Trophoblast cell (in vitro differentiated cells and primary cell): Measurements from ENCODE around the gene NLRP5.

Source experiments
- DNase-seq, 2 donors: peaks; one replicate each; pipeline ENCODE4 v3.0.0-alpha.2; 2016
- H2AFZ ChIP-seq: 2 replicates; pipeline ENCODE4 v1.6.1; 2013; ENCODE audit warnings: low read length, moderate library complexity, mild to moderate bottlenecking; ENCODE audit not compliant: insufficient read depth, poor library complexity
- H2AK5ac ChIP-seq: 2 replicates; pipeline ENCODE4 v1.6.1; 2013; ENCODE audit warnings: mild to moderate bottlenecking, low read length
- H2BK120ac ChIP-seq: 2 replicates; pipeline ENCODE4 v1.6.1; 2013; ENCODE audit warnings: low read length, mild to moderate bottlenecking, moderate library complexity; ENCODE audit not compliant: insufficient read depth, poor library complexity
- H2BK12ac ChIP-seq: 2 replicates; pipeline ENCODE4 v1.6.1; 2013; ENCODE audit warnings: mild to moderate bottlenecking, low read length, moderate library complexity
- H2BK5ac ChIP-seq: 2 replicates; pipeline ENCODE4 v1.6.1; 2013; ENCODE audit warnings: low read length, low read depth, moderate library complexity, mild to moderate bottlenecking; ENCODE audit not compliant: poor library complexity
- H3K14ac ChIP-seq: 2 replicates; pipeline ENCODE4 v1.6.1; 2013; ENCODE audit warnings: mild to moderate bottlenecking, low read length
- H3K18ac ChIP-seq: 2 replicates; pipeline ENCODE4 v1.6.1; 2013; ENCODE audit warnings: mild to moderate bottlenecking, low read length
- H3K23ac ChIP-seq: 2 replicates; pipeline ENCODE4 v1.6.1; 2013; ENCODE audit warnings: low read length
- H3K27ac ChIP-seq: 2 replicates; pipeline ENCODE4 v1.5.1; 2013; ENCODE audit warnings: low read depth, mild to moderate bottlenecking, inconsistent platforms, low read length, moderate library complexity
- H3K27me3 ChIP-seq: 2 replicates; pipeline ENCODE4 v1.6.1; 2013; ENCODE audit warnings: inconsistent platforms, mild to moderate bottlenecking, low read length, moderate library complexity; ENCODE audit not compliant: insufficient read depth
- H3K36me3 ChIP-seq, 2 experiments: 1 replicate in 1 of 2; 2 replicates in 1 of 2; pipeline ENCODE4 v1.6.1; 2013; ENCODE audit warnings: low read length in 2 of 2, mild to moderate bottlenecking in 2 of 2, moderate library complexity in 1 of 2; ENCODE audit not compliant: insufficient read depth in 2 of 2, control insufficient read depth in 1 of 2
- H3K4ac ChIP-seq: 2 replicates; pipeline ENCODE4 v1.6.1; 2013; ENCODE audit warnings: low read depth, mild to moderate bottlenecking, low read length, moderate library complexity
- H3K4me1 ChIP-seq, 2 experiments: 1 replicate in 1 of 2; 2 replicates in 1 of 2; pipeline ENCODE4 v1.6.1; 2013; ENCODE audit warnings: low read length in 2 of 2, mild to moderate bottlenecking in 2 of 2, moderate library complexity in 1 of 2; ENCODE audit not compliant: insufficient read depth in 2 of 2, control insufficient read depth in 1 of 2
- H3K4me2 ChIP-seq: 2 replicates; pipeline ENCODE4 v1.6.1; 2013; ENCODE audit warnings: inconsistent platforms, mild to moderate bottlenecking, low read length, moderate library complexity
- H3K4me3 ChIP-seq: 2 replicates; pipeline ENCODE4 v1.5.1; 2013; ENCODE audit warnings: mild to moderate bottlenecking, low read depth, low read length, inconsistent platforms
- H3K79me1 ChIP-seq: one replicate; pipeline ENCODE4 v1.6.1; 2013; ENCODE audit warnings: low read length
- H3K79me2 ChIP-seq: 2 replicates; pipeline ENCODE4 v1.6.1; 2013; ENCODE audit warnings: low read length, mild to moderate bottlenecking; ENCODE audit not compliant: control insufficient read depth, insufficient read depth, poor library complexity
- H3K9ac ChIP-seq: 2 replicates; pipeline ENCODE4 v1.6.1; 2013; ENCODE audit warnings: mild to moderate bottlenecking, low read length
- H3K9me3 ChIP-seq: 2 replicates; pipeline ENCODE4 v1.6.1; 2013; ENCODE audit warnings: low read depth, mild to moderate bottlenecking, control low read depth, inconsistent platforms, low read length; ENCODE audit not compliant: insufficient read depth
- H4K12ac ChIP-seq: 2 replicates; pipeline ENCODE4 v1.6.1; 2013; ENCODE audit warnings: low read depth, mild to moderate bottlenecking, low read length, moderate library complexity
- H4K8ac ChIP-seq: 2 replicates; pipeline ENCODE4 v1.6.1; 2013; ENCODE audit warnings: low read depth, mild to moderate bottlenecking, low read length, moderate library complexity
- H4K91ac ChIP-seq: one replicate; pipeline ENCODE4 v1.6.1; 2013; ENCODE audit warnings: low read depth, mild to moderate bottlenecking, low read length, moderate library complexity
- WGBS: extraction: QIAGEN DNeasy Blood & Tissue Kit; methylation state at CpG from one replicate; pipeline ENCODE4 v1.1.7; 2013; ENCODE audit warnings: missing lambda C conversion rate; ENCODE audit not compliant: insufficient read length, insufficient coverage; ENCODE audit errors: extremely low coverage; 5-methylcytosine and 5-hydroxymethylcytosine counted together

The NLRP5 gene

DNA sequence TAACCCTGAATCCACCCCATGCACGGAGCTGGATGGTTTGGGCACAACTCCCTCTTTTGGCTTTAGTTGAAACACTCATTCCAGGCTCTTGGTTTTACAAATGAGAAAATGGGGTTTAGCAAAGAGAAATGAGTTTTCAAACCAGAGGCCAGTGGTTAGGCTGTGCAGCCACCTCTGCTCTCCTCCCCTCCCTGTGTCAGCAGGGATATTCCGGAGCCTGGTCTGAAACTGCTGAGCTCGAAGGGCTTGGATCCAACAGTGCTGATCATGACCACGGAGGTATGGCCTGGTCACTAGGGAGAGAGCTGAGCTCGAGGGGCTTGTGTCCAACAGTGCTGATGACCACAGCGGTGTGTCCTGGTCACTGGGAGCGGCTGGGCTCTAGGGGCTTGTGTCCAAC is 93.0 kb downstream of the NLRP5 start:
- no peak overlapping the region for H3K4me2 ChIP-seq
- no peak overlapping the region for H3K4ac ChIP-seq
- no peak for DNase-seq
- H3K27ac ChIP-seq = no peak overlapping the region
- no peaks in the 10 kb centered on the region for H3K9me3 ChIP-seq
- H3K14ac ChIP-seq = no peak overlapping the region
- no peak overlapping the region for H2AK5ac ChIP-seq
- no peak overlapping the region for H3K23ac ChIP-seq
- H3K9ac ChIP-seq = no peak overlapping the region
- no peak overlapping the region for H2BK5ac ChIP-seq
- H3K79me2 ChIP-seq = no peaks in the 10 kb centered on the region
- H2BK120ac ChIP-seq = no peak overlapping the region
- no CpG with 5 or more reads among the region's 7 CpGs for WGBS
- no peak overlapping the region for H3K4me3 ChIP-seq
- H3K79me1 ChIP-seq = no peaks in the 10 kb centered on the region
- no peak overlapping the region for H4K8ac ChIP-seq
- peaks cover 8% of the 10 kb centered on the region in 2 experiments for H3K4me1 ChIP-seq
- no peak overlapping the region for H2BK12ac ChIP-seq
- H2AFZ ChIP-seq = no peak overlapping the region
- no peak overlapping the region for H3K18ac ChIP-seq
- H3K36me3 ChIP-seq = no peaks in the 10 kb centered on the region
- no peaks in the 10 kb centered on the region for H3K27me3 ChIP-seq
- H4K12ac ChIP-seq = no peak overlapping the region
- no peak overlapping the region for H4K91ac ChIP-seq

DNA sequence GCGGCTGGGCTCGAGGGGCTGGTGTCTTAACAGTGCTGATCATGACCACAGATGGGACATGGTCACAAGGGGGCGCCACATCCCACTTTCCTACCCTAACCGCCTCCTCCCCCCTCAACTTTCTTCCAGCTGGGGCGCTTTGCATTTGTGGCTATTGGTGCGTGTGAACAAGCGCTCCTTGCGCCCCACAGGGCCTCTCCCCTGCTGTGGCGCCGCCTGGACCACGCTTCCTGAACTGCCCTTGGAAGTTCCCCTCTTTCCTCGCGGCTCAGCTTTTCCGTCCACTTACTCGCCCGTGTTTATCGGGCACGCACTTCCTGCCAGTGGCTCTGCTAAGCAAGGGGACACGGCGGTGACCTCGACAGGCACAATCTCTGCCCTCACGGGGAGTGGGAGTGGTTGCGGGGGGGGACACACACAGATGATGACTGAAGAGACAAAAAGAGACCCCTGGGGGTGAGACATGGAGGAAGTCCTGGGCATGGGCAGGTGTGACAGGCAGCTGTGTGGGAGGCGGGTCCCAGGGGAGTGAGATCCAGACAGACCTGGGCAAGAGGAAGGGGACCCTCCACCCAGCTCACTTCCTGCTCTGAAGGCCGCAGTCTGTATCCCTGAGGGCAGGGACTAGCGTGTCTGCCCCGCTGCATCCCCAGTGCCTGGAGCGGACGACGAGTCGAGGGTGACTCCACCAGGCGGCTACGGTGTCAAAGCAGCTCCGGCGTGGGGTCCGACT is 94.3 kb downstream of the NLRP5 start:
- no peaks in the 10 kb centered on the region for H3K79me1 ChIP-seq
- H3K4ac ChIP-seq = no peak overlapping the region

DNA sequence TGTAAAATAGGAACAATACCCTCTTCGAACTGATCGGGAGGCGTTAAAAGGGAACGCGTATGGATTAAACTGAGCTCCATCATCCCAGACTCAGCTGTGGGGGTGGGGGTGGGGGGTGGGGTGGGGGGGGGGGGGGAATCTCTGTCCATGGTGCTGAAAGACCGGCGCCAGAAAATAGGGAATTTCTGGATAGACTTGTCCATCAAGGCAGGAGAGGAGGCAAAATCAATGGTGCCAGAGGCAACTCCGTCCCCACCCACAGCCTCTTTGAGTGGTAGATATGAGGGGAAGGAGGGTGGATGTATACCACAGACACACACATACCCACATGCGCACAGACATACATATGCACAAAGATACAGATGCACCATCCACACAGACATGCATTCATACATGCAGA is 97.1 kb downstream of the NLRP5 start:
- Histone ChIP-seq H2BK12ac (no peak overlapping the region), H3K4me3 (no peak overlapping the region), H2AFZ (no peak overlapping the region), H3K18ac (no peak overlapping the region), H4K91ac (no peak overlapping the region), H3K4me2 (no peak overlapping the region), H3K9ac (no peak overlapping the region), H3K14ac (no peak overlapping the region), H3K79me2 (no peaks in the 10 kb centered on the region), H3K9me3 (peaks cover 5% of the 10 kb centered on the region), H3K23ac (no peak overlapping the region), H3K4ac (no peak overlapping the region), H2AK5ac (no peak overlapping the region), H2BK120ac (no peak overlapping the region), H3K36me3 (peaks cover 18 to 19% of the 10 kb centered on the region in 2 experiments), H2BK5ac (no peak overlapping the region), H3K79me1 (no peaks in the 10 kb centered on the region), H3K27ac (no peak overlapping the region), H3K4me1 (peaks cover 8% of the 10 kb centered on the region in 2 experiments), H3K27me3 (no peaks in the 10 kb centered on the region), H4K12ac (no peak overlapping the region), H4K8ac (no peak overlapping the region)
- WGBS = no CpG with 5 or more reads among the region's 9 CpGs
- no peak for DNase-seq

More for the DNA sequence above, 94.3 kb downstream of the NLRP5 start:
- peaks cover 3% of the 10 kb centered on the region for H3K9me3 ChIP-seq
- H3K23ac ChIP-seq = no peak overlapping the region
- peaks cover 1 to 6% of the 10 kb centered on the region in 2 experiments for H3K36me3 ChIP-seq
- no peak overlapping the region for H2BK12ac ChIP-seq
- peak overlapping the region; percentile 91 for H3K4me2 ChIP-seq
- peaks cover 8% of the 10 kb centered on the region in 2 experiments for H3K4me1 ChIP-seq
- peak; percentile 13 to 59 for DNase-seq
- no peak overlapping the region for H3K27ac ChIP-seq
- no peak overlapping the region for H3K9ac ChIP-seq
- WGBS = no CpG with 5 or more reads among the region's 36 CpGs
- H3K79me2 ChIP-seq = no peaks in the 10 kb centered on the region
- H3K4me3 ChIP-seq = peak overlapping the region; percentile 68
- no peak overlapping the region for H4K8ac ChIP-seq
- no peak overlapping the region for H4K12ac ChIP-seq
- no peak overlapping the region for H2BK5ac ChIP-seq
- no peak overlapping the region for H4K91ac ChIP-seq
- H3K14ac ChIP-seq = peak overlapping the region; percentile 27
- H3K18ac ChIP-seq = peak overlapping the region; percentile 23
- no peak overlapping the region for H2AK5ac ChIP-seq
- H3K27me3 ChIP-seq = no peaks in the 10 kb centered on the region
- no peak overlapping the region for H2BK120ac ChIP-seq
- peak overlapping the region; percentile 82 for H2AFZ ChIP-seq

DNA sequence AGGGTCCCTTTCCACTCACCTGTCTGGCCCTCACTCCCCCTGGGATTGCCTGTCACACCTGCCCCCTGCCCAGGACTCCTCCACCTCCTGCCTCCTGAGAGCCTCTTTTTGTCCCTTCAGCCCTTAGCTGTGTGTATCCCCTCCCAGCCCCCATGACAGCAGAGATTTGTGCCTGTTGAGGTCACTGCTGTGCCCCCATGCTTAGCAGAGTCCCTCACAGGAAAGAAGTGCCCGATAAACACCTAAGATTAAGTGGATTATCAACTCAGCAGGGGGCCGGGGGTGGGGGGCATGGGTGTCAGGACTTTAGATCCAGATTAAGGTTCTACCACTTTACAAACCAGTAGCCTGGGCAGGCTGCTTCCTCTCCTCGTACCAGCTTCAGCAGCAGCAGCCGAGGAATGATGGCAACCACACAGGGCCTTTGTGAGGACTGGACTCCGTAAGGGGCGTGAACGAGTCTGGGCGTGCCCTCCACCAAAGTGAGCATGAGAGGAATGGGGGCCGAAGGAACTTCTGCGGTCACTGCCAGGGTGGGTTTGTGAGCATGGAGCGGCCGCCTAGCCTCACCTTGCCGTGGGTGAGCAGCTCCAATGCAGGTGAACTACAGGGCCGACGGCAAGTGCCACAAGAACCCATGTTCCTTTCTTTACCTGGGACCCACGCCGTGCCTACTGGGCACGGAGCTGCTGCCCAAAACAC is 98.4 kb downstream of the NLRP5 start:
- Histone ChIP-seq H3K4me3 (no peak overlapping the region), H2AK5ac (no peak overlapping the region), H3K9me3 (peaks cover 5% of the 10 kb centered on the region), H3K27me3 (no peaks in the 10 kb centered on the region), H3K4ac (no peak overlapping the region), H3K23ac (no peak overlapping the region), H3K4me2 (no peak overlapping the region), H4K8ac (no peak overlapping the region), H4K12ac (no peak overlapping the region), H2BK5ac (no peak overlapping the region), H4K91ac (no peak overlapping the region), H2BK120ac (no peak overlapping the region), H3K4me1 (peaks cover 8% of the 10 kb centered on the region in 2 experiments), H3K27ac (no peak overlapping the region), H2BK12ac (no peak overlapping the region), H2AFZ (no peak overlapping the region), H3K14ac (no peak overlapping the region), H3K36me3 (peaks cover 28 to 31% of the 10 kb centered on the region in 2 experiments), H3K79me2 (no peaks in the 10 kb centered on the region), H3K9ac (no peak overlapping the region), H3K18ac (no peak overlapping the region), H3K79me1 (no peaks in the 10 kb centered on the region)
- no peak for DNase-seq
- WGBS = no CpG with 5 or more reads among the region's 18 CpGs
